Muscle layer of duodenum (tissue), 2 donors: ENCODE measurements around the gene HIRA.
"Not testable (repeated sequence)": the region's sequence is repeated elsewhere in the genome, so short reads cannot be mapped to it uniquely, and the experiment has no call there.

Experiments used
- H3K27ac ChIP-seq: one replicate; pipeline ENCODE4 v1.7.0; 2013; ENCODE audit warnings: mild to moderate bottlenecking, low read length
- H3K27me3 ChIP-seq: one replicate; pipeline ENCODE4 v1.7.0; 2013; ENCODE audit warnings: low read depth, mild to moderate bottlenecking, control low read depth, low read length
- H3K36me3 ChIP-seq, 2 donors: one replicate each; pipeline ENCODE4 v1.7.0; 2013; ENCODE audit warnings: low read length in 2 of 2, control low read depth in 1 of 2, mild to moderate bottlenecking in 1 of 2; ENCODE audit not compliant: insufficient read depth in 2 of 2, control insufficient read depth in 1 of 2
- H3K4me1 ChIP-seq, 2 donors: one replicate each; pipeline ENCODE4 v1.7.0; 2013; ENCODE audit warnings: low read length in 2 of 2, mild to moderate bottlenecking in 2 of 2, control low read depth in 1 of 2, moderate library complexity in 1 of 2; ENCODE audit not compliant: insufficient read depth in 2 of 2, control insufficient read depth in 1 of 2
- H3K4me3 ChIP-seq, 2 donors: one replicate each; pipeline ENCODE4 v1.7.0; 2013; ENCODE audit warnings: low read length in 2 of 2, low read depth in 1 of 2, mild to moderate bottlenecking in 1 of 2
- H3K9me3 ChIP-seq, 2 donors: one replicate each; pipeline ENCODE4 v1.7.0; 2013; ENCODE audit warnings: low read length in 2 of 2, control low read depth in 1 of 2, mild to moderate bottlenecking in 1 of 2; ENCODE audit not compliant: control insufficient read depth in 1 of 2
- donor health status: healthy.

HIRA gene

DNA sequence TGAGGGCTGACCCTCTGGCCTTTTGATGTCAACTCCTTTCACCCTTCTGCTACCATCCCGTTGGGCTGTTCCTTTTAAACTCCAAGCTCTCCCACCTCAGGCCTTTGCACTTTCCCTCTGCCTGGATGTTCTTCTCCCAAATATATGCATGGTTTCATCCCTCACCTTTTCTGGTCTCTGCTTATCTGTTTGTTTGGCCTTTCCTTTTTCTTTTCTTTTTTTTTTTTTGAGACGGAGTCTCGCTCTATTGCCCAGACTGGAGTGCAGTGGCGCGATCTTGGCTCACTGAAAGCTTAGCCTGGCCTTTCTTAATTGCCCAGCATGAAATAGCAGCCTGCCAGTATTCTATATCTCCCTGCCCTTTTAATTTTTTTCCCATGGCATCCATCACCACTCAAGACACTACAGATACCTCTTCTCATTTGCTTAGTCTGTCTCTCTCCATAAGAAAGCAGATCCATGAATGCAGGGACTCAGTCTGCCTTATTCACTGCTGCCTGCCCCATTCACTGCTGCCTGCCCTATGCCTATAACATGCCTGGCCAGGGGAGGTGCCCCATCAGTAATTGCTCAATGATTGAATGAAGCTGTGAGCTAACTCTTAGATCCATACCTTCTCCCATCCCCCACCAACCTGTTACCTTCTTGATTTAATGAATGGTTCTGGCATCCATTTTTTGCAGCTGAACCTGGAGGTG is 81.6 kb downstream of the HIRA start:
- no peak overlapping the region for H3K27ac ChIP-seq
- peaks cover 44 to 79% of the 10 kb centered on the region in 2 donors for H3K36me3 ChIP-seq
- H3K4me3 ChIP-seq, result no peak overlapping the region
- no peaks in the 10 kb centered on the region for H3K4me1 ChIP-seq
- no peaks in the 10 kb centered on the region for H3K9me3 ChIP-seq
- no peaks in the 10 kb centered on the region for H3K27me3 ChIP-seq

DNA sequence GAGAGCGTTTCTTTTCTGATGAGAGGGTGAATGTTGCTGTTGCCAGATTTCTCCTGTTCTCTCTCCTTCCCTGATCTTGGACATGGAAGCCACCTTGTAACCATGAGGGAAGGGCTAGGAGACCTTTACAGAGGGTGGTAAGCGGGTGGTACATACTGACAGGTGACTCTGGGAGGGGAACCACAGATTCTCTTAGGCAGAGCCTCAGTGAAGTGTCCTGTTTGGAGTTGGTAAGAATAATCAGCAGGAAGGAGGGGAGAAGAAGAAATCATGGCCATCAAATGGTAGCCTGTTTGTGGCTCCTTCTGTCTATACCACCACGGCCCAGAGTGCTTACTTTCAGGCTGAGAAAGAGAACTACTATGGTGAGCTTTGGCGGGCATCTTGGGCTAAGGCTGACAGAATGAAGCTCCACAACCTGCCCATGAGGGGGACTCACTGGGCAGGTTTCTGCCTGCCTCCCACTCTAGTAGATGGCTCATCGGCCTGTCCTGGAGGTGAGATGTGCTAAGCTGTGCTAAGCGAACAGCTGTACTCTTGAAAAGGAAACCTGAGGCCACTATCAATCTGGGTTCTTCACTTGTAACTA is 84.8 kb downstream of the HIRA start:
- Histone ChIP-seq H3K27ac (no peak overlapping the region), H3K4me3 (no peak overlapping the region), H3K4me1 (no peaks in the 10 kb centered on the region), H3K36me3 (peaks cover 21 to 65% of the 10 kb centered on the region in 2 donors), H3K27me3 (no peaks in the 10 kb centered on the region), H3K9me3 (no peaks in the 10 kb centered on the region)

DNA sequence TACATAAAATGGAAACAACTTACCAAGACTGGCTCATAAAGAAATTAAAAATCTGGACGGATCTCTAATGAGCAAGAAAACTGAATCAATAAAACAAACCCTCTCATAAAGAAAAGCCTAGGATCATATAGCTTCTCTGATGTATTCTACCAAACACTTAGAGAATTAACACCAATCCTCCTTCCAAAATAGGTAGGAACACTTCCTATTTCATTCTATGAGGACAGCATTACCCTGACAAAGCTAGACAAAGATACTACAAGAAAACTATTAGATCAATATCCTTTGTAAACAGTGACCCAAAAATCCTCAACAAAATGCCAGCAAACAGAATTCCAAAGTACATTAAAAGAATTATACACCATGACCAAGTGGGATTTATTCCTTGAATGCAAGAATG is 87.1 kb downstream of the HIRA start:
- no peaks in the 10 kb centered on the region for H3K9me3 ChIP-seq
- no peak overlapping the region for H3K27ac ChIP-seq
- peaks cover 9 to 58% of the 10 kb centered on the region in 2 donors for H3K36me3 ChIP-seq
- no peak overlapping the region for H3K4me3 ChIP-seq
- H3K4me1 ChIP-seq, result no peaks in the 10 kb centered on the region
- H3K27me3 ChIP-seq, result no peaks in the 10 kb centered on the region

DNA sequence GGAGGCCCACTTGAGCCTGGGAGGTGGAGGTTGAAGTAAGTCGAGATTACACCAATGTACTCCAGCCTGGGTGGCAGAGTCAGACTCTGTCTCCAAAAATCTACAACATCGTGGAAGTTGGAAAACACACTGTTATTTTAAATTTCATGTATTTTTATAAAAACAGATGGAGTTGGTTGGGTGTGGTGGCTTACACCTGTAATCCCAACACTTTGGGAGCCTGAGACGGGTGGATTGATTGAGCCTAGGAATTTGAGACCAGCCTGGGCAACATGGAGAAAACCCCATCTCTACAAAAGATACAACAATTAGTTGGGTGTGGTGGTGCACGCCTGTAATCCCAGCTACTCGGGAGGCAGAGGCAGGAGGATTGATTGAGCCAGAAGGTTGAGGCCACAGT is 88.1 kb downstream of the HIRA start:
- H3K36me3 ChIP-seq, result peaks cover 9 to 61% of the 10 kb centered on the region in 2 donors

DNA sequence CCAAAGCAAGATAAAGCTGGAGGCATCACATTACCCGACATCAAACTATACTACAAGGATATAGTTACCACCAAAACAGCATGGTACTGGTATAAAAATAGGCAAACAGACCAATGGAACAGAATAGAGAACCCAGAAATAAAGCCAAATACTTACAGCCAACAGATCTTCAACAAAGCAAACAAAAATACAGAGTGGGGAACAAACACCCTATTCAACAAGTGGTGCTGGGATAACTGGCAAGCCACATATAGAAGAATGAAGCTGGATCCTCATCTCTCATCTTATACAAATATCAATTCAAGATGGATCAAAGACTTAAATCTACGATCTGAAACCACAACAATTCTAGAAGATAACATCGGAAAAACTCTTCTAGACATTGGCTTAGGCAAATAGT is 90.0 kb downstream of the HIRA start:
- Histone ChIP-seq H3K9me3 (peaks cover 0 to 9% of the 10 kb centered on the region in 2 donors), H3K4me1 (no peaks in the 10 kb centered on the region), H3K27ac (no peak overlapping the region), H3K36me3 (peaks cover 11 to 65% of the 10 kb centered on the region in 2 donors), H3K27me3 (no peaks in the 10 kb centered on the region), H3K4me3 (no peak overlapping the region)

More for the DNA sequence above, 88.1 kb downstream of the HIRA start:
- H3K27me3 ChIP-seq, result no peaks in the 10 kb centered on the region
- H3K27ac ChIP-seq, result no peak overlapping the region
- peaks cover 0 to under 1% of the 10 kb centered on the region in 2 donors for H3K9me3 ChIP-seq
- no peak overlapping the region for H3K4me3 ChIP-seq
- no peaks in the 10 kb centered on the region for H3K4me1 ChIP-seq

DNA sequence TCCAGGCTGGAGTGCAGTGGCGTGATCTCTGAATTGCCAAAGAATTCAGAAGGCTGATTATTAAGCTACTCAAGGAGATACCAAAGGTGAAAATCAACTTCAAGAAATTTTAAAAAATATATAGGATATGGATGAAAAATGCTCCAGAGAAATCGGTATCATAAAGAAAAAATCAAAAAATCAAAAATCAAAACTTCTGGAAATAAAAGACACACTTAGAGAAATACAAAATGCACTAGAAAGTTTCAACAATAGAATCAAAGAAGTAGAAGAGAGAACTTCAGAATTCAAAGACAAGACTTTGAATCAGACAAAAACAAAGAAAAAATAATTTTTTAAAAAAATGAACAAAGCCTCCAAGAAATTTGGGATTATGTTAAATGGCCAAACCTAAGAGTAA is 94.4 kb downstream of the HIRA start:
- Histone ChIP-seq H3K4me1 (no peaks in the 10 kb centered on the region), H3K4me3 (no peak overlapping the region), H3K36me3 (peaks cover 28 to 77% of the 10 kb centered on the region in 2 donors), H3K27ac (no peak overlapping the region), H3K27me3 (no peaks in the 10 kb centered on the region), H3K9me3 (peaks cover 8 to 23% of the 10 kb centered on the region in 2 donors)

DNA sequence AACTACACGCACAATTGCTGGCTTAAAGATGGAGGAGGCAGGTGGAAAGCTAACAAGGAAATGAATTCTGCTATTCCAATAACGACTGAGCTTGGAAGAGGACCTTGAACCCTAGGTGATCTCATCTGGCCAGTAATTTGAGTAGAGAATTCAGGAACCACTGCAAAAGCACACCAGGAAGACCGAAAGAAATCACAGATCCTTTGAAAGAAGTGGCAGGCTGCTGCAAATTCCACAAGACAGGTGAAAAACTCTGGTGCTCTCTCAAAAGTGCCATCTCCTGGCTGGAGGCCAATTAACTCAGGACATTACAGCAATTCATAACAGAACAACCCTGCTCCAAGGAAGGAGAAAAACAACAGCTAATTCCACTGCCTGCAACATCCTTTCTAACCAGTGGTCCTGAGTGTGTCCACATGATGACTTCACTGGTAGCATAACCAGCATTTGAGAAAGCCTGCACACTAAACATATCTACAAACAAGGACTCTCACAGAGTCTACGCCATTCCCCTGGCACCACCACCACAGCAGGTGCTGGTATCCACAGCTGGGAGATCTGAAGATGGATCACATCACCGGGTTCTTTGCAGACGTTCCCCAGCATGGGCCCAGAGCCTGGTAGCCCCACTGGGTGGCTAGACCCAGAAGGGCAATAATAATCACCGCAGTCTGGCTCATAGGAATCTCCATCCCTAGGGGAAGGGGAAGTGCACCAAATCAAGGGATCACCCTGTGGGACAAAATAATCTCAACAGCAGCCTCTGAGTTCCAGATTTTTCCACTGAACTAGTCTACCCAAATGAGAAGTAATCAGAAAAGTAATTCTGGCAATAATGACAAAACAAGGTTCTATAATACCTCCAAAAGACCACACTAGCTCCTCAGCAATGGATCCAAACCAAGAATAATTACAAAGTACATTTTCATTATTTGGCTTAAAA is 95.1 kb downstream of the HIRA start:
- H3K27ac ChIP-seq, result no peak overlapping the region
- no peaks in the 10 kb centered on the region for H3K27me3 ChIP-seq
- H3K36me3 ChIP-seq, result peaks cover 35 to 84% of the 10 kb centered on the region in 2 donors
- no peak overlapping the region for H3K4me3 ChIP-seq
- peaks cover 8 to 26% of the 10 kb centered on the region in 2 donors for H3K9me3 ChIP-seq
- no peaks in the 10 kb centered on the region for H3K4me1 ChIP-seq

DNA sequence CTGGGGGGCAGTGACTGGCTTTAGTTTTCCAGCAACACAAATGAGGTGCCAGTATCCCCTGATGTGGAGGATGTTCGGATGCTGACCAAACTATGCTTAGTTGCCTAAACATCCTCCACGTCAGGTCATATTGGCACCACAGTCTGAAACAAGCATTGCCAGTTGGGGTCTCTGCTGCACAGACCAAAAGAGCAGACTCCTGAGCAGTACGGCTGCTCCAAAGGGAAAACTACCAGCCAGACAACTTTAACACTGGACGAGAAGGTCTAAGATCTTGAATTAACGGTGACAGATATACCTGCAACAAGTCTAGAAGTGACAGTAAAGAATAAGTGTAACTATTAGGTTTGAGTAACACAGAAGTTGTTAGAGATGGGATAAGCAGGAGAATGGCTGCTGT is 99.6 kb downstream of the HIRA start:
- H3K27ac ChIP-seq, result no peak overlapping the region
- H3K36me3 ChIP-seq, result peaks cover 49 to 78% of the 10 kb centered on the region in 2 donors
- H3K27me3 ChIP-seq, result no peaks in the 10 kb centered on the region
- H3K9me3 ChIP-seq, result peaks cover 8 to 19% of the 10 kb centered on the region in 2 donors
- H3K4me3 ChIP-seq, result no peak overlapping the region
- H3K4me1 ChIP-seq, result no peaks in the 10 kb centered on the region

DNA sequence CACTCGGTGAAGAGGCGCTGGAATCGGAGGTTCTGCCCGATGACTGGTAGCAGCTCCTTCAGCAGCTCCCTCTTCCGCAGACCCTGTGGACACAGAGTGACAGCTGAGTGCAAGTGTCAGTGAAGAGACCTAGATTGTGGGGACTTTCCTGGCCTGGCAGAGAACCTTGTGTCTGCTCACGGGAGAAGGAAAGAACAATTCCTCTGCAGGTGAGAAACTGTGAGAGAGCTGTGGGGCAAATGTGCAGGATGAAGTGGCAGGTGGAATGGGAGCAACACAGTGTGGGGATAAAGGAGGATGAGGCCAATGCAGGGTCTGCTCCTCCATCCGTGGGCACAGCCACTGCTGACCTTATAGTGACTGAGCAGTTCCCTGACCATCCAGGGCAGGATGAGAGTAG is 100.1 kb downstream of the HIRA start:
- peaks cover 45 to 73% of the 10 kb centered on the region in 2 donors for H3K36me3 ChIP-seq
- peaks cover 8 to 17% of the 10 kb centered on the region in 2 donors for H3K9me3 ChIP-seq
- no peaks in the 10 kb centered on the region for H3K4me1 ChIP-seq
- H3K27me3 ChIP-seq, result no peaks in the 10 kb centered on the region
- H3K27ac ChIP-seq, result no peak overlapping the region
- H3K4me3 ChIP-seq, result no peak overlapping the region

DNA sequence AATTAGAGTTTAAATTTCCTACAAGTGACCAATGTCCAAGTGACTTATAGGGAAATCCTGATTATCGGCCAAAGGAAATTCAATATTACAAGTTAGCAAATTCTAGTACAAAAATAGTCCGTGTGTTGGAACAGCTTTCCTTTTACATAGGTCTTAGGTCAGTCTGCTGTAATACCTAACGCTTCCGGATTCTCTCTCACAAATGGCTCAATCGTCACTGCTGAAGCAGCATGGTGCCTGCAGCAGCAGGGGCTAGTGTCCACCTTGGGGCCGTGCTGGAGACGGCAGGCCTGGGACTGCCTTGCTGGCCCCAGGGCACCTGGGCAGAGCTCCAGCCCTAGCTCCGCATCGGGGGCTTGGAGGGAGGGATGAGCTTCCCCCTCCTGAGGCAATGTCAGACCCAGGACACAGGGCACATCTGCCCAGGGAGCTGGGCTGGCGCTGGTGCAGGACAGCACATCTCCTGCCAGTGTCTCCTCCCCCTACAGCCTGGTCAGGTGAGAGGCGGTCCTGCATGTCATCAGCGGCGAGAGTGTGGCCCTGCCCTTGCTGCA is 100.6 kb downstream of the HIRA start:
- Histone ChIP-seq H3K4me3 (no peak overlapping the region), H3K27me3 (no peaks in the 10 kb centered on the region), H3K4me1 (no peaks in the 10 kb centered on the region), H3K9me3 (peaks cover 6 to 12% of the 10 kb centered on the region in 2 donors), H3K36me3 (peaks cover 39 to 68% of the 10 kb centered on the region in 2 donors), H3K27ac (no peak overlapping the region)

DNA sequence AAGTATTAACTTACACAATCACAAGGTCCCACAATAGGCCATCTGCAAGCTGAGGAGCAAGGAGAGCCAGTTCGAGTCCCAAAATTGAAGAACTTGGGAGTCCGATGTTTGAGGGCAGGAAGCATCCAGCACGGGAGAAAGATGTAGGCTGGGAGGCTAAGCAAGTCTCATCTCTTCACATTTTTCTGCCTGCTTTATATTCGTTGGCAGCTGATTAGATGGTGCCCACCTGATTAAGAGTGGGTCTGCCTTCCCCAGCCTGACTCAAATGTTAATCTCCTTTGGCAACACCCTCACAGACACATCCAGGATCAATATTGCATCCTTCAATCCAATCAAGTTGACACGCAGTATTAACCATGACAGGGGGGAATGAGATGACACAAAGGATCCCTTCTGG is 101.3 kb downstream of the HIRA start:
- Histone ChIP-seq H3K9me3 (peaks cover 4 to 12% of the 10 kb centered on the region in 2 donors), H3K36me3 (peaks cover 35 to 63% of the 10 kb centered on the region in 2 donors)
- H3K27ac ChIP-seq, H3K27me3 ChIP-seq, H3K4me1 ChIP-seq, H3K4me3 ChIP-seq: not testable (repeated sequence)
